Measurements from ENCODE around the gene GALE. TPM values are rescaled to one million over a fixed set of nuclear protein-coding genes. Genes with fewer than 3 reads are reported as not detected.

The GALE gene
- total RNA-seq, 1 donor from 2014 or later = 66.3 TPM

Other genes starting within 250 kb of the GALE start
- 21.2 and 23.5 TPM in 2 replicates for gene ID3, start 241.3 kb downstream of the GALE start, total RNA-seq
- gene RPL11, start 108.9 kb downstream of the GALE start, total RNA-seq = 1,147 and 1,194 TPM in 2 replicates
- 51.9 and 54.3 TPM in 2 replicates for gene ELOA, start 57.3 kb downstream of the GALE start, total RNA-seq
- 83.0 and 88.6 TPM in 2 replicates for gene PITHD1, start 22.3 kb downstream of the GALE start, total RNA-seq
- gene LYPLA2, start 9.6 kb downstream of the GALE start, total RNA-seq = 86.2 and 92.4 TPM in 2 replicates
- 20.4 and 20.7 TPM in 2 replicates for gene HMGCL, start 24.7 kb upstream of the GALE start, total RNA-seq
- 3.4 and 3.5 TPM in 2 replicates for gene FUCA1, start 67.5 kb upstream of the GALE start, total RNA-seq
- 0.02 TPM in 1 of 2 replicates, not detected in the other for gene CNR2, start 112.6 kb upstream of the GALE start, total RNA-seq
- gene PNRC2, start 159.1 kb upstream of the GALE start, total RNA-seq = 140 TPM in 2 replicates
- gene SRSF10, start 179.6 kb upstream of the GALE start, total RNA-seq = 236 and 247 TPM in 2 replicates

Data from activated CD4-positive, alpha-beta T cell treated with anti-CD3 and anti-CD28 coated beads, Interleukin-2, amount 10 ng/mL, durations not matched to agents 24 days and 14 days (primary cell).